HG02763 (cell line): ENCODE results near the gene H2AZ2.
A peak's percentile ranks its signal among the peaks of the same experiment; 100 is the strongest.
"Not testable (repeated sequence)": the region's sequence is repeated elsewhere in the genome, so short reads cannot be mapped to it uniquely, and the experiment has no call there.

Experiments
- ATAC-seq: cut with Tn5 transposase; IDR thresholded peaks from one replicate; pipeline ENCODE4 v1.9.1; 2021; ENCODE audit warnings: mild to moderate bottlenecking, moderate library complexity; ENCODE audit not compliant: unreplicated experiment

Gene H2AZ2

DNA sequence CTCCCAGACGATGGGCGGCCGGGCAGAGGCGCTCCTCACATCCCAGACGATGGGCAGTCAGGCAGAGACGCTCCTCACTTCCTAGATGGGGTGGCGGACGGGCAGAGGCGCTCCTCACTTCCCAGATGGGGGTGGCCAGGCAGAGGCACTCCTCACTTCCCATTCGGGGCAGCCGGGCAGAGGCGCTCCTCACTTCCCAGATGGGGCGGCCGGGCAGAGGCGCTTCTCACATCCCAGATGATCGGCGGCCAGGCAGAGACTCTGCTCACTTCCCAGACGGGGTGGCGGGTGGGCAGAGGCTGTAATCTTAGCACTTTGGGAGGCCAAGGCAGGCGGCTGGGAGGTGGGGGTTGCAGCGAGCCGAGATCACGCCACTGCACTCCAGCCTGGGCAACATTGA is 24.0 kb upstream of the H2AZ2 start:
- ATAC-seq: not testable (repeated sequence)

DNA sequence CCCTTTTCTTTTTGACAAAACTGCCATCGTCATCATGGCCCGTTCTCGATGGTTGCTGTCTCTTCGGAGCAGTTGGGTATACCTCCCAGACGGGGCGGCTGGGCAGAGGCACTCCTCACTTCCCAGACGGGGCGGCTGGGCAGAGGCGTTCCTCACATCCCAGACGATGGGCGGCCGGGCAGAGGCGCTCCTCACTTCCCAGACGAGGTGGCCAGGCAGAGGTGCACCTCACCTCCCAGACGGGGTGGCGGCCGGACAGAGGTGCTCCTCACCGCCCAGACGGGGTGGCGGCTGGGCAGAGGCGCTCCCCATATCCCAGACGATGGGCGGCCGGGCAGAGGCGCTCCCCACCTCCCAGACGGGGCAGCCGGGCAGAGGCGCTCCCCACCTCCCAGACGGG is 22.9 kb upstream of the H2AZ2 start:
- ATAC-seq: not testable (repeated sequence)

DNA sequence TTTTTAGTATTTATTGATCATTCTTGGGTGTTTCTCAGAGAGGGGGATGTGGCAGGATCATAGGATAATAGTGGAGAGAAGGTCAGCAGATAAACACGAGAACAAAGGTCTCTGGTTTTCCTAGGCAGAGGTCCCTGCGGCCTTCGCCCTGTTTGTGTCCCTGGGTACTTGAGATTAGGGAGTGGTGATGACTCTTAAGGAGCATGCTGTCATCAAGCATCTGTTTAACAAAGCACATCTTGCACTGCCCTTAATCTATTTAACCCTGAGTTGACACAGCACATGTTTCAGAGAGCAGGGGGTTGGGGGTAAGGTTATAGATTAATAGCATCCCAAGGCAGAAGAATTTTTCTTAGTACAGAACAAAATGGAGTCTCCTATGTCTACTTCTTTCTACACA is 22.4 kb upstream of the H2AZ2 start:
- not testable (repeated sequence) for ATAC-seq

DNA sequence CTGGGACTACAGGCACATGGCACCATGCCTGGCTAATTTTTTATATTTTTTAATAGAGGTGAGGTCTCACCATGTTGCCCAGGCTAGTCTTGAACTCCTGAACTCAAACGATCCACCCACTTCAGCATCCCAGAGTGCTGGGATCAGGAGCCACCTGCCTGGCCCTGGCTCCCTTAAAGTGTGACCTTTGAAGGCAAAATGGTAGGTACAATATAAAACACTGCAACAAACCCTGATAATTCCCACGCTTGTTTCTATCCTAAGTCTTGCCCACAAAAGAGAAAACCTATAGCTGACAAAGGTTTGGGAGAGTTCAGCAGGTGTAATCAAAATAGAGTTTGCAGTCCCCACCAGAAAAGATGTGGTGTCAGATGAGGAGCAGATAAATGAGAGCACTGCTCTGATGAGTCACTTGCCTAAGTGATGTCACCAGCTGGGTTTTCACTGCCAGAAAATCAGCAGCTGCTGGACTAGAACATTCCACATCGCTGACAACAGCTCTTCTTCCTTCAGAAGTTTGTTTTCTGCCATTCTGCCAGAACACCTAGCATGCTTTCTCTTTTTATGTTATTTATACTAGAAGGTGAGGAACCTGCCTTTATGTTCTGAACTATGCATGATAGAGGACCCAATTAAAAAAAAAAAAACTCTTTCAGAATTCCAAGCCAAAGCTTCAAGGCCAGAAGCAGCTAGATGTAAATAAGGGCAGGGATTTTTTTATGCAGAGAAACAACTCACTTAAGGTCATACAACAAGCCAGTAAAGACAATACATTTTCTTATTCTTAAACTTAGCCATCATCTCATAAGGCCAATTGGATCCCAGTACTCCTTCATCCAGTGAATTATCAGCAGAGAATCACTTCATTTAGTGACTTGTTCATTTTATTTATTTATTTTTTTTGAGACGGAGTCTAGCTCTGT is 19.4 kb upstream of the H2AZ2 start:
- ATAC-seq: no peak

DNA sequence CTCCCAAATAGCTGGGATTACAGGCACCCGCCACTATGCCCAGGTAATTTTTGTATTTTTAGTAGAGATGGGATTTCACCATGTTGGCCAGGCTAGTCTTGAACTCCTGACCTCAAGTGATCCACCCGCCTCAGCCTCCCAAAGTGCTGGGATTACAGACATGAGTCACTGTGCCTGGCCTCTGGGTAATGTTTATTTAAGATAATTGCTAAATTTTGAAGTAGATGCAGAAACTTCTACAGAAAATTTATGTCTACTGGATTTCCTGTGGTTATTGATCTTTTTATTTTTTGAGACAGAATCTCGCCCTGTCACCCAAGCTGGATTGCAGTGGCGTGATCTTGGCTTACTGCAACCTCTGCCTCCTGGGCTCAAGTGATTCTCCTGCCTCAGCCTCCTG is 14.1 kb upstream of the H2AZ2 start:
- not testable (repeated sequence) for ATAC-seq

DNA sequence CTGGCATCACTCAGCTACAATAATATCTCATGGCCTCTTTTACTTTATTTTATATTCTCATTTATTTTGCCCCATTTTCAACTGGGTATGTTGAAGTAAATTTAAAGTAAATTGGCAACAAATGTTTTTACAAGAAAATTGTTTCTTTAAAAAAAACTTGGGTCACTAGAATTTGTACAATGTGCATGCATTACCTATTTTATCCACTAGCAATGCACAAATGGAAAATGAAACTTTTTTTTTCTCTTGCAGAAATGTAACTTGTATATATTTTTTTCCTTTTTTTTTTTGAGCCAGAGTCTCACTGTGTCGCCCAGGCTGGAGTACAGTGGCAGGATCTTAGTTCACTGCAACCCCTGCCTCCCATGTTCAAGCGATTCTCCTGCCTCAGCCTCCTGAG is 10.3 kb upstream of the H2AZ2 start:
- ATAC-seq: no peak

DNA sequence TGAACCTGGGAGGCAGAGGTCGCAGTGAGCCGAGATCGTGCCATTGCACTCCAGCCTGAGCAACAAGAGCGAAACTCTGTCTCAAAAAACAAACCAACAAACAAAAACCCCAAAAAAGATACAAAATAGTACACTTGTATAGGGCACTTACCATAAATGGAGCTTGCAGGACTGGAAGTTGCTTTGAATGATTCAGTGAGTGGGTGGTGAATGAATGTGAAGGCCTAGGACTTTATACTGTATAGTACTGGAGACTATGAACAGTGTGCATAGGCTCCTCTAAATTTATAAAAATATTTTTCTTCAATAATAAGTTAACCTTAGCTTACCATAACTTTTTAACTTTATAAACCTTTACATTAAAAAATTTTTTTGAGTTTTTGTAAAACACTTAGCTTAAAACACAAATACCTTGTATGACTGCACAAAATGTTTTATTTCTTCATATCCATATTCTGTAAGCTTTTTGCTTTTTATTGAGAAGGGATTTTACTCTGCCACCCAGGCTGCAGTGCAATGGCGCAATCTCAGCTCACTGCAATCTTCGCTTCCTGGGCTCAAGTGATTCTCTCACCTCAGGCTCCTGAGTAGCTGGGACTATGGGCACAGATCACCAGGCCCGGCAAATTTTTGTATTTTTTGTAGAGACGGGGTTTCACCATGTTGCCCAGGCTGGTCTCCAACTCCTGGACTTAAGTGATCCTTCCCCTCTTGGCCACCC is 6.9 kb upstream of the H2AZ2 start:
- ATAC-seq: no peak

DNA sequence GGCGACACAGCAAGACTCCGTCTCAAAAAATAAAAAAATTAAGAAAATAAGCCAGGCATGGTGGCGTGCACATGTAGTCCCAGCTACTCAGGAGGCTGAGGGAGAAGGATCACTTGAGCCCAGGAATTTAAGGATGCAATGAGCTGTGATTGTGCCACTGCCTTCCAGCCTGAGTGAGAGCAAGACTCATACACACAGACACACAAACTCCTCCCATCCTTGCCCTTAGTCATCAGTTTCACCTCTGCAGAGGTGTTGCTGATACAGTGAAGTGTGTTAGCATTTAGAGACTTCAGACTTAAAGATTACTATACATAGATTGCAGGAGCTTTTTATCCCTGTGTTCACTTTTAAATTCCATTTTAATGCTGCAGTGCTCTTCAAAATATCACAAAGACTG is 5.5 kb upstream of the H2AZ2 start:
- no peak for ATAC-seq

DNA sequence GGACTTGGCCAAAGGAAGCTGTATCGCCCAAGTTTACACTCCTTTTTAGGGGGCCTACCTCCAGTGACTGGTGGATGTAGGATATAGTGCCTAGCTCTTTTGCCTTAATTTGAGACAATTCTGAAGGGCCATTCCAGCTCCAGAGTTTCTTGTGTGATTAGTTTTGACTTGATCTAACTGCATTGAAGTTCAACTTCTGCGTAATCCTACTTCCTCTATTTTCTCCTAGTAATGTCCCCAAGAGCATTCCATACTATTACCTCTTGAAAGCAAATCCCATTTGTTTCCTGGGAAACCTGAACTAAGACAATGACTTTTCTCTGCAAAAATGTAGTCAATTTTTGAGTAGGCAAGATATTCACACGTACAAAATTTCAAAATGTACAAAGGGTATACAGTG is 4.7 kb upstream of the H2AZ2 start:
- ATAC-seq: no peak

DNA sequence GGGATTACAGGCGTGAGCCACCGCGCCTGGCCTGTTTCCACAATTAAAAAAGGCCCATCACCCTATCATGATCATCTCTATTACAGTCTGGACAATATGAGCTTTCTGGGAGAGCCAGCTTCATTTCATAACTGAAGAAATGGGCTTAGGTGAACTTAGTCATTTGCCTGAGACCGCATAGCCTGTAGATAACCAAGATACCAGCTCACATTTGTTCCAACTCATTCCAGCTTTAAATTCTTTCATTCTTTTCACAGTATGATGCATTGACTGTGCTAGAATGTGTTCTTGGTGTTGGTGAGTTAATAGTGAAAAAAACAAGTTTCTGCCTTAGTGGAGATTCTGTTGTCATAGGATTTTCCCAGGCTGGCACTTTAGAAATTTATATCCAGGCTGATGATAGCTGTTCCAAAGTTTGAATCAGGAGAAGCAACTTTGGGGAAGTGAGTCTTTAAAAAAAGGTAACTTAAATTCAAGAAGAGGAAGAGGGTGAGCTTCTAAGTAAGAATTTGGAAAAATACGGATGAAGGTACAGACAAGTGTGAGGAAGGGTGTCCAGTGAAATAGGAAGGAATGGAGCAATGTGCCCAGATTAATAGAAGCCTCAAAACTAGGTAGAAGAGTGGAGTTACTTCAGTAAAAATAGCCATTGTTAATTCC is 2.1 kb upstream of the H2AZ2 start:
- no peak for ATAC-seq

DNA sequence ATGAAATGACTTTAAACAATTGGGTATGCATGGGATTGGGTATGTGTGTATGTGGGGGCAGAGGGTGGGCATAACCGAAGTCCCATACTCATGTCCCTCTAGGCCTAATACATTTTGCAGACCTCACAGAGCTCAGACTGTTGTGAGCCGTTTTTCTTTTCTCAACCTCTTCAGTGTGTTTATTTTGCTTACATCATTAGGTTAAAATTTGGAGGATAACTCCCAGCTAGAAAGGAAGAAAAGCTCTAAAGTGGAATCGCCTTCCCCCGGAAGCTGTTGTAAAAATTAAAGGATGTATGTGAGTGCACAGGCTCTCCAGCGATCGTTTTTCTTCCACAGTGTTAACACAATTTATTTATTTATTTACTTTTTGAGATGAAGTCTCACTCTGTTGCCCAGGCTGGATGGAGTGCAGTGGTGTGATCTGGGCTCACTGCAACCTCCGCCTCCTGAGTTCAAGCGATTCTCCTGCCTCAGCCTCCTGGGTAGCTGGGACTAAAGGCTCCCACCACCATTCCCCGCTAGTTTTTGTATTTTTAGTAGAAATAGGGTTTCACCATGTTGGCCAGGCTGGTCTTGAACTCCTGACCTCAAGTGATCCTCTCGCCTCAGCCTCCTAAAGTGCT is 1.5 kb upstream of the H2AZ2 start:
- no peak for ATAC-seq

DNA sequence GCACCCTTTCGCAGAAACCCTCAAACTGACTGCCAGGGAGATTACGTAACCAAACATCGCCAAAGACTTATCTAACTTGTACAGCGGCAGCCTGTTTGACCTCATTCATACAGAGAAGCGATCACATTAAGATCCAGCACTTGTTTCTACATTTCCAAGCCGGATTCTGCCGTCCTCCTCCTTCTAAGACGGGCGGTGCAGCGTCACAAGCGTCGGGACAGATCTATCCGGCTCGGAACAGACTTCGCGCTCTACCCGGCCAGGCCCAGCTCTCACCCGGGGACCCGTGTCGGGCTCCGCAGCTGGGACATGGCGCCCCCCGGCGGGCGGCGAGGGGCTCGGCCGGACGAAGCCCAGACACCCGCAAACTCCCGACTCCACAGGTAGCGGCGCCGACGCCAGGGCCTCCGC is 373 bp downstream of the H2AZ2 start:
- peak; percentile 58 for ATAC-seq

DNA sequence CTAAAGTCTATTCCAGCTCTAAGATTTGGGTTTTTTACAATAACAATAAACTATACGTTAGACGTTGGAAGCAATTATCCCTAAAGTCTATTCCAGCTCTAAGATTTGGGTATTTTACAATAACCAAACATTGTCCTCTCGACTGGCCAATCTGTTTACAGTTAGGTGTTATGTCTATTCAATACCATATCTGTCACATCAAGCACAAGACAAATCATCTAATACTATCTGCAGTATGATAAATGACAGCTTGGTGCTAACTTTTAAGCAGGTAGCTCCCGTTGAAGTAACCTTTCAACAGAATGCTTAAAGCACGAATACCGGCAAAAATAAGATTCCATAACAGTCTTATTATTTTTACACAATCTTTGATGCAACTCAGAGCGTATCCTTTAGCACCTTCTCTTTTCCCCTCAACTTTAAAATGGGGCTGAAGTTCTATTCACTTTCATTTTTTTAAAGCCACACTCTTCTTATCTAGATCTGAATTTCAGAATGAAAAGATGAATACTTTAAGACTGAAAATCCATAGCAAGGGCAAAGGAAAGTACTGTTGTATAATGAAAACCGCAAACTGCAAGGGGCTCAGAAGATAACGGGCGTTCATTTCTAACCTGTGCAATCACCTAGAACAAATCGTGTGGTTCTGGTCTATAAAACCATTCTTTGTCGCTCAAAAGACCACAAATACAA is 925 bp downstream of the H2AZ2 start:
- ATAC-seq: no peak

DNA sequence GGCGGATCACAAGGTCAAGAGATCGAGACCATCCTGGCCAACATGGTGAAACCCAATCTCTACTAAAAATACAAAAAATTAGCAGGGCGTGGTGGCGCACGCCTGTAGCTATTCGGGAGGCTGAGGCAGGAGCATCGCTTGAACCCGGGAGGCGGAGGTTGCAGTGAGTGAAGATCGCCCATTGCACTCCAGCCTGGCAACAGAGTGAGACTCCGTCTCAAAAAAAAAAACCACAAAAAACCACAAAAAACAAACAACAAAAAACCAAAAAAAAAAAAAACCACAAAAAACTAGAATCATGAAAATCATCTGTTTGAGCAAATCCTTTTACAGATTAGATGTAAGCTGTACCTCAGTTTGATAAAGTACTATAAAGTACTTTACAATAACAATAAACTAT is 1.5 kb downstream of the H2AZ2 start:
- ATAC-seq: not testable (repeated sequence)

DNA sequence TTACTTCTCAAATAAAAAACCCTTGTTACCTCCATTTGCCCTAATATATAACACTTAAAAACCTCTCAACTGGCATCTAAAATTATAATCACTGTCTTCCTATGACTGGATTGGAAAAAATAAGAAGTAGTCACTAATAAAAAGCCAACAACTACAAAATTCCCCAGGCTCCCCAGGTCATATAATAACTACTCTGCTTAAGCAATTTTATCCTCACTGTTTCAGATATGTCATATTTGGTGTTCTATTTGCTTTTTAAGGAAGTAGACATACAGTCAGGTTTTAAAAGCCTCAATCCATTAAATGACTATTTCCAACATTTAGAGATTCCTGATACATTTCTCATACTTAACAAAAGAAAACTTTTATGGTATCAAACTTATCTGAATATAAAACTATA is 2.4 kb downstream of the H2AZ2 start:
- no peak for ATAC-seq

DNA sequence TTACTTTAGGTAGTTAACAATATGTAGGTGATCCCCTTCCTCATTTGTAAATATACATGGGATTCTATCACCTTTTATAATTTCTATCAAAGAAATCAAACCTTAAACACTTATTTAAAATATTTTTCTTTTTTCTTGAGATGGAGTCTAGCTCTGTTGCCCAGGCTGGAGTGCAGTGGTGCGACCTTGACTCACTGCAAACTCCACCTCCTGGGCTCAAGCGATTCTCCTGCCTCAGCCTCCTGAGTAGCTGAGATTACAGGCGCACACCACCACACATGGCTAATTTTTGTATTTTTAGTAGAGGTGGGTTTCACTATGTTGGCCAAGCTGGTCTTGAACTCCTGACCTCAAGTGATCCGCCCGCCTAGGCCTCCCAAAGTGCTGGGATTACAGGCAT is 4.4 kb downstream of the H2AZ2 start:
- ATAC-seq: not testable (repeated sequence)

DNA sequence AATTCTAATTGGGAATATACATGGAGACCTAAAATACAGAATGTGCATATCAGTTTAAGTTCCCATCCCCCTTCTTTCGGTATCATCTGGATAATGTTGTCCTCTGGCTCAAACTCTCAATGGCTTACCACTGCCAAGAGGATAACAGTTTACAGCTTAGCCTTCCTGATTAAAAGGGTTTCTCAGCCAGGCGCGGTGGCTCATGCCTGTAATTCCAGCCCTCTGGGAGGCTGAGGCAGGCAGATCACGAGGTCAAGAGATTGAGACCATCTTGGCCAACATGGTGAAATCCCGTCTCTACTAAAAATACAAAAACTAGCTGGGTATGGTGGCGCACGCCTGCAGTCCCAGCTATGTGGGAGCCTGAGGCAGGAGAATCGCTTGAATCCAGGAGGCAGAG is 5.2 kb downstream of the H2AZ2 start:
- not testable (repeated sequence) for ATAC-seq

DNA sequence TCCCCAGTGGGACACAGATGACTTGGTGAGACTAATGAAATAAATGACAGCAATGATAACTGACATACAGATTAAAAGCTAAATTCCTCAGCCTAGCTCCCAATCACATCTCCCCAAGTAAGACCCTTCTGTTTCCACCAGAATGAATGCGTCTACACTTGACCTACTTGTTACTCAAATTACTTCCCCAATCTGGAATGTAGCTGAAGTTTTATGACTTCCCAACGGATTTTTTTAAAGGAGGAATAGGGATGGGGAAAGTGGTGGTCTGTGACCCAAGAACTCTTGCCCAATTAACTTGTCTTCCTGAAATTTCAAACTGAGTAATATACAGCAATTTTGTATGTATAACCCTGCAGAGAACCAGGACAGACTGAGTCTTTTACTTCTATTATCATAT is 9.1 kb downstream of the H2AZ2 start:
- no peak for ATAC-seq

DNA sequence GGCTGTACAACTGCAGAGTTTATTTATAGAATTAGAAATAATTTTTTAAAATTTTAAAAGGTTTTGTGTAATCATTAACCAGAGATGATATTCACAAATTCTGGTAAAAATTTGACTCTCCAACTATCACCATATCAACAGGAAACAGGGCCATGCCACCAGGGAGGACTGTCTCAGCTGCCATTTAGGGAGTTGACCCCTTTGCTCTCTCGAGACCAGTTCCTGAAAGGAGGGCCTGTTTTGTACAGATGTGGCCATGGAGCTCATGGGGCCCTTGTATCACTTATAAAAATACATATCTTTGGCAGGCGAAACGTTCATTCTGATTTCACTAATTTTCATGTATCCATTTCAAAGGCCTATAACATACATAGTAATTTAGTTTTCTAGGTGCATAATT is 20.3 kb downstream of the H2AZ2 start:
- ATAC-seq: no peak

DNA sequence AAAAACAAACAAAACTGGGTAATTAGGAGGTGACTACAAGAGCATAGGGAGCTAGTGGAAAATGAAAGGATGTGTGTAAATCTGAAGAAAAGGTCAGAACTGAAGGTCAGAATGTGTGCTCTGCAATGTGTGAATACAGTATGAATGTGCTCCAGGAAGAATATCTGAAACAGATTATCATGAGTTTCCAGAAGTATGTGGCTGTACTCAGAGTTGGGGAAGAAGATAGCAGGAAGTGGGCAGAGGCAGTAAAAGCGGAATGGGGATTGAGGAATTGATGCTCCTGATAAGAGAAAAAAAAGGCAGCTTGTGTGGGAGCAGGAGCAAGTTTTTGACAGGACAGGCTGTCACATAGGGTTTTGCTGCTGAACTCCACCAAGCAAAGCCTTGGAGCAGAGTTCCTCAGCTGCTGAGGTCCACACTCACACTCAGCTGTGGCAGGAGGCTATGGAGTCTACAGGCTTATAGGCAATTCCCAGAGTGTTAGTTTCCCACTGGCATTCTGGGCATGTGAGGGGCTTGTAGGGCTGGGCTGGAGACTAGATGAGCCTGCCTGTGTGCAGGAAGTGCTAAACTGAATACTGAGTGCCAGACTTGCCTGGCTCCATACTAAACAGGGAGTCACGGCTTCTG is 22.9 kb downstream of the H2AZ2 start:
- no peak for ATAC-seq
